ENCODE results near the gene TMEM63C.

TMEM63C gene

DNA sequence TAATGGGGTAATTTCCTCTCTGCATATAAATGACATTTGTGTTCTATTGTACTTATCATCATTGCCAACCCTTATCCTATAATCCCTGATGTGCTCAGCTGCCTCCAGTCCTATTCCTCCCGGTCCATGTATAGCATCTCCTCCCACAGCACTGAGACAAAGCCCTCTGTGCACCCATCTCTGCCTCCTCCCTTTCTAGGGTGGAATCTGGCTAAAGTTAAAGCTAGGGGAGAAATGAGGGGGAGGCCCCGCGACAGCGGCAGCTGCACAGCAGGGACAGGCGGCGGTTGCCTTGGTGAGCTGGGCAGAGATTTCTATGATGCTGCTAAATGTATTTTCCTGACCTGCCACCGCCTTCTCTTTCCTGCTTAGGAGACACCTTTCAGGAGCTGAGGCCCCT lies 27.2 kb upstream of the TMEM63C start:
- TF ChIP-seq, protein P1, sequence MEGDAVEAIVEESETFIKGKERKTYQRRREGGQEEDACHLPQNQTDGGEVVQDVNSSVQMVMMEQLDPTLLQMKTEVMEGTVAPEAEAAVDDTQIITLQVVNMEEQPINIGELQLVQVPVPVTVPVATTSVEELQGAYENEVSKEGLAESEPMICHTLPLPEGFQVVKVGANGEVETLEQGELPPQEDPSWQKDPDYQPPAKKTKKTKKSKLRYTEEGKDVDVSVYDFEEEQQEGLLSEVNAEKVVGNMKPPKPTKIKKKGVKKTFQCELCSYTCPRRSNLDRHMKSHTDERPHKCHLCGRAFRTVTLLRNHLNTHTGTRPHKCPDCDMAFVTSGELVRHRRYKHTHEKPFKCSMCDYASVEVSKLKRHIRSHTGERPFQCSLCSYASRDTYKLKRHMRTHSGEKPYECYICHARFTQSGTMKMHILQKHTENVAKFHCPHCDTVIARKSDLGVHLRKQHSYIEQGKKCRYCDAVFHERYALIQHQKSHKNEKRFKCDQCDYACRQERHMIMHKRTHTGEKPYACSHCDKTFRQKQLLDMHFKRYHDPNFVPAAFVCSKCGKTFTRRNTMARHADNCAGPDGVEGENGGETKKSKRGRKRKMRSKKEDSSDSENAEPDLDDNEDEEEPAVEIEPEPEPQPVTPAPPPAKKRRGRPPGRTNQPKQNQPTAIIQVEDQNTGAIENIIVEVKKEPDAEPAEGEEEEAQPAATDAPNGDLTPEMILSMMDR (IDR thresholded peaks at IDR 0.05; ENCODE audit: insufficient read depth, low read length, poor library complexity, severe bottlenecking), result no peak
- no peak for TF ChIP-seq EZH2phosphoT487 (conservative IDR thresholded peaks at IDR 0.05; ENCODE audit: low read length)
- H3K4me3 ChIP-seq (ENCODE audit: insufficient read depth, low read length, poor library complexity, severe bottlenecking), result no peak overlapping the region
- no peaks in the 10 kb centered on the region for H3F3A ChIP-seq (ENCODE audit: insufficient read depth)
- H3K9ac ChIP-seq (ENCODE audit: low read length), result no peak overlapping the region
- H2AFZ ChIP-seq (ENCODE audit: low read depth, low read length, severe bottlenecking), result no peak overlapping the region
- H3K9me2 ChIP-seq (replicated peaks; ENCODE audit: insufficient read depth, low read length), result no peaks in the 10 kb centered on the region
- H3K27ac ChIP-seq (ENCODE audit: low read depth, low read length), result no peak overlapping the region
- H3K9me3 ChIP-seq (ENCODE audit: insufficient read depth, low read length), result no peaks in the 10 kb centered on the region
- H3K79me2 ChIP-seq (ENCODE audit: insufficient read depth, low read length), result no peaks in the 10 kb centered on the region
- H4K20me1 ChIP-seq (ENCODE audit: low read depth, low read length), result no peaks in the 10 kb centered on the region
- no peaks in the 10 kb centered on the region for H3K27me3 ChIP-seq (ENCODE audit: low read length)
- H3K4me2 ChIP-seq (ENCODE audit: low read depth, low read length, poor library complexity, severe bottlenecking), result no peak overlapping the region
- H3K36me3 ChIP-seq (ENCODE audit: low read length), result no peaks in the 10 kb centered on the region

DNA sequence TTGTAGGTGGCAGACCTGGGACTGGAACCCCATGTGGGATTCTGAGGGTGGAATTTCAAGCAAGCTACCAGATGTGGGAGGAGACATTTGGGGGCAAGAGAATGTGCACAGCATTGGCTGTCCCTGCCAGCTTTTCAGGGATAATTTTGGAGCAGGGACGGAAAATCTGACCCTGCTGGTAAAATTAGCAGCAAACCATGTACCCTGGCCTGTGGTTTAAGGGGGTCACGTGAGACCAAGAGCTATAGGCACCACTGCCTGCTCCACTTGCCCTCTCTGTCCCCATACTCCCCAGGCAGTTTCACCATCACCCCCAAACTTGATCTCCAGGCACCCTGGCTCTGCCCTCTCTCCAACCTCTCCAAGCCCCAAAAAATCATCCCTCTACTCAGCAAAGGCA lies 26.5 kb upstream of the TMEM63C start:
- H3K9me2 ChIP-seq (replicated peaks; ENCODE audit: insufficient read depth, low read length), result no peaks in the 10 kb centered on the region
- no peaks in the 10 kb centered on the region for H3K36me3 ChIP-seq (ENCODE audit: low read length)
- no peaks in the 10 kb centered on the region for H3F3A ChIP-seq (ENCODE audit: insufficient read depth)
- H4K20me1 ChIP-seq (ENCODE audit: low read depth, low read length), result no peaks in the 10 kb centered on the region
- no peaks in the 10 kb centered on the region for H3K9me3 ChIP-seq (ENCODE audit: insufficient read depth, low read length)
- no peaks in the 10 kb centered on the region for H3K27me3 ChIP-seq (ENCODE audit: low read length)
- TF ChIP-seq EZH2phosphoT487 (conservative IDR thresholded peaks at IDR 0.05; ENCODE audit: low read length), result no peak
- TF ChIP-seq, protein P1 (IDR thresholded peaks at IDR 0.05; ENCODE audit: insufficient read depth, low read length, poor library complexity, severe bottlenecking), result no peak
- H3K27ac ChIP-seq (ENCODE audit: low read depth, low read length), result no peak overlapping the region
- no peak overlapping the region for H3K4me3 ChIP-seq (ENCODE audit: insufficient read depth, low read length, poor library complexity, severe bottlenecking)
- H3K4me2 ChIP-seq (ENCODE audit: low read depth, low read length, poor library complexity, severe bottlenecking), result no peak overlapping the region
- no peaks in the 10 kb centered on the region for H3K79me2 ChIP-seq (ENCODE audit: insufficient read depth, low read length)
- no peak overlapping the region for H3K9ac ChIP-seq (ENCODE audit: low read length)
- H2AFZ ChIP-seq (ENCODE audit: low read depth, low read length, severe bottlenecking), result no peak overlapping the region

DNA sequence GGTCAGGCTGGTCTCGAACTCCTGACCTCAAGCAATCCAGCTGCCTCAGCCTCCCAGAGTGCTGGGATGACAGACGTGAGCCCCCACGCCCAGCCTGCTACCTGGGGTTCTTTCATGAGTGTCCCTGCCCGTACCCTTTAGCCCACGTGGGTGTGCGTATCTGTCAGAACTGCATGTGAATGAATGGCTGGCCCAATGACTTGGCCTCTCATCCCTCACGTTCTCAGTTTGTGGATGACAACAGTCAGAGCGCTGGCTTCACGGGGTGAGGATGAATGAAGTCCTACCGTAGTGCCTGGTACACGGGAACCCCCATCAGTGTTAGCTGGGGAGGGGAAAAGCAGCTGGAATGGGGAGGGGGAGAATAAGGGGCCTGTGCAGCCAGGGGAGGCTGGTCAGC lies 23.9 kb upstream of the TMEM63C start:
- no peak overlapping the region for H3K27ac ChIP-seq (ENCODE audit: low read depth, low read length)
- no peaks in the 10 kb centered on the region for H3K9me2 ChIP-seq (replicated peaks; ENCODE audit: insufficient read depth, low read length)
- no peaks in the 10 kb centered on the region for H4K20me1 ChIP-seq (ENCODE audit: low read depth, low read length)
- TF ChIP-seq, protein P1 (IDR thresholded peaks at IDR 0.05; ENCODE audit: insufficient read depth, low read length, poor library complexity, severe bottlenecking), result no peak
- no peak for TF ChIP-seq EZH2phosphoT487 (conservative IDR thresholded peaks at IDR 0.05; ENCODE audit: low read length)
- H3F3A ChIP-seq (ENCODE audit: insufficient read depth), result no peaks in the 10 kb centered on the region
- no peak overlapping the region for H3K9ac ChIP-seq (ENCODE audit: low read length)
- H3K36me3 ChIP-seq (ENCODE audit: low read length), result no peaks in the 10 kb centered on the region
- no peak overlapping the region for H3K4me3 ChIP-seq (ENCODE audit: insufficient read depth, low read length, poor library complexity, severe bottlenecking)
- H2AFZ ChIP-seq (ENCODE audit: low read depth, low read length, severe bottlenecking), result no peak overlapping the region
- no peak overlapping the region for H3K4me2 ChIP-seq (ENCODE audit: low read depth, low read length, poor library complexity, severe bottlenecking)
- H3K9me3 ChIP-seq (ENCODE audit: insufficient read depth, low read length), result no peaks in the 10 kb centered on the region
- H3K79me2 ChIP-seq (ENCODE audit: insufficient read depth, low read length), result no peaks in the 10 kb centered on the region
- no peaks in the 10 kb centered on the region; the same call in 1 of the 2 replicates for H3K27me3 ChIP-seq (ENCODE audit: low read length)
